RWPE1 (cell line): ENCODE measurements around the gene TCF12.

Source experiments
- CTCF ChIA-PET: fragments of 350-600 bp; sonication (Branson Sonifier 250); formaldehyde crosslinking; extraction: SDS; loops from one replicate; lab custom pipeline; 2021; lab: Yijun Ruan, JAX
- POLR2A ChIA-PET: fragments of 400-600 bp; formaldehyde crosslinking; extraction: SDS; loops from one replicate; lab custom pipeline; 2020; ENCODE audit warnings: antibody characterized with exemption; ENCODE audit not compliant: low non-redundant PET; lab: Yijun Ruan, JAX
- DNase-seq: peaks from one replicate; pipeline ENCODE4 v3.0.0; 2012; ENCODE audit warnings: low spot score
- H3K27ac ChIP-seq: fragments of 450-650 bp; 2 replicates; pipeline ENCODE4 v1.5.1; 2017
- CTCF ChIP-seq: fragments of 450-650 bp; conservative IDR thresholded peaks from 2 replicates; pipeline ENCODE4 v1.5.1; 2017; ENCODE audit warnings: low read depth, mild to moderate bottlenecking

The TCF12 gene

GRCh38 chr15:57084192-57084591 lies 165.7 kb downstream of the TCF12 start:
- ChIA-PET CTCF (no interaction called here), POLR2A (no interaction called here)
- TF ChIP-seq CTCF = no peak
- H3K27ac ChIP-seq = no peak overlapping the region
- no peak for DNase-seq

- no peak for TF ChIP-seq CTCF
- ChIA-PET POLR2A (no interaction called here), CTCF (no interaction called here)
- no peak overlapping the region for H3K27ac ChIP-seq
- DNase-seq = no peak
Measured at GRCh38 chr15:57085267-57085666, 166.8 kb downstream of the TCF12 start.

- no peak overlapping the region for H3K27ac ChIP-seq
- ChIA-PET POLR2A (no interaction called here), CTCF (interaction anchor here (0.5 kb wide), 1 partner anchor 30 kb away, joined by 3 read pairs; no protein-coding TSS in a partner anchor)
- TF ChIP-seq CTCF = no peak
- DNase-seq = no peak
Measured at GRCh38 chr15:57086857-57087427, 168.5 kb downstream of the TCF12 start.

GRCh38 chr15:57089815-57090495 lies 171.5 kb downstream of the TCF12 start:
- TF ChIP-seq CTCF = no peak
- ChIA-PET POLR2A (no interaction called here), CTCF (no interaction called here)
- no peak for DNase-seq
- no peak overlapping the region for H3K27ac ChIP-seq

GRCh38 chr15:57090496-57090859 lies 172.0 kb downstream of the TCF12 start:
- TF ChIP-seq CTCF = no peak
- CTCF ChIA-PET = interaction anchor here (0.6 kb wide), 1 partner anchor 152 kb away, joined by 3 read pairs; no protein-coding TSS in a partner anchor
- POLR2A ChIA-PET = no interaction called here
- no peak overlapping the region for H3K27ac ChIP-seq
- DNase-seq = no peak

GRCh38 chr15:57091636-57092035 lies 173.2 kb downstream of the TCF12 start:
- H3K27ac ChIP-seq = no peak overlapping the region
- no peak for DNase-seq
- POLR2A ChIA-PET = no interaction called here
- no peak for TF ChIP-seq CTCF
- CTCF ChIA-PET = interaction anchor here (0.7 kb wide), 1 partner anchor 162 kb away, joined by 3 read pairs; no protein-coding TSS in a partner anchor
